ENCODE measurements around the gene ADPRM.

Gene ADPRM

DNA sequence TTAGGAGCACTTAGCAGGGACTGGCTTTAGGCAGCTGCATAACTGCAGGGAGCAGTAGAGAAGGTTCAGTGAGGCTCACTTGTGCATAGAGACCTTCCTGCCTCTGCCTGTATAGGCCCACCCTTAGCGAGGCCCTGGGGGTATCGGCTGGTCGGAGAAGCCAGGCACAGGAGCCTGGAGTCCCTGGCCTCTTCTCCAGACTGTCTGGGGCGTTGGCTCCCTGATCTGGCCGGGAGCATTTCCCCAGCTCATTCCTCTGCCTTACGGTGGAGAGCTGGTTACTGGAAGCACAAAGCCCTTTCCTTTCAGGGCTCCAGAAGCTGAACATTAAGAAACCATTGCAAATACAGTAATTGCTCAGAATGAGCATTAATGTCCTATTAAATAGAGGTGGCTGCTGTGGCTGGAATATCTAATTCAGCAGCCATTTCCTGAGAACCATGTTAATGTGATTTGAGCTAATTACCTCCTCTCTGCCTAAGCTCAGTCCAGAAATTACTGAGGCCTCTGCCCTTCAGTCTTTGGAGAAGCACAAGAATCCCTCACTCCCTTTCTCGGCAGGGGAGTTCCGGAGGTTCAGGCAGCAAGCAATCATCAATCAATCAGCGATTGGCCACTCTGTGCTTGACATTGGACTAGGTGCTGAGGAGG lies 51.3 kb downstream of the ADPRM start:
- no peak overlapping the region for H2AK5ac ChIP-seq (ENCODE audit: low read length)
- no peak overlapping the region for H3K18ac ChIP-seq (ENCODE audit: low read length)
- no peak overlapping the region for H2BK12ac ChIP-seq (ENCODE audit: low read length)
- H4K91ac ChIP-seq (ENCODE audit: low read depth, low read length) = no peak overlapping the region
- no peaks in the 10 kb centered on the region for H3K4me1 ChIP-seq (ENCODE audit: control insufficient read depth in 1 of 2, insufficient read depth in 2 of 2, low read length in 2 of 2)
- H3K23ac ChIP-seq (ENCODE audit: low read length) = no peak overlapping the region
- H3K9me3 ChIP-seq (ENCODE audit: insufficient read depth, low read depth, low read length) = no peaks in the 10 kb centered on the region
- no peak overlapping the region for H3K14ac ChIP-seq (ENCODE audit: low read length)
- DNase-seq = no peak
- H3K9ac ChIP-seq (ENCODE audit: low read length) = no peak overlapping the region
- H3K4ac ChIP-seq (ENCODE audit: low read depth, low read length) = no peak overlapping the region
- WGBS (ENCODE audit: extremely low coverage, insufficient coverage, insufficient read length) = no CpG with 5 or more reads among the region's 9 CpGs
- H2AFZ ChIP-seq (ENCODE audit: insufficient read depth, low read length, poor library complexity) = no peak overlapping the region
- H2BK5ac ChIP-seq (ENCODE audit: low read depth, low read length, poor library complexity) = no peak overlapping the region
- H3K4me3 ChIP-seq (ENCODE audit: low read depth, low read length) = no peak overlapping the region
- no peak overlapping the region for H3K27ac ChIP-seq (ENCODE audit: low read depth, low read length)
- no peaks in the 10 kb centered on the region for H3K79me2 ChIP-seq (ENCODE audit: control insufficient read depth, insufficient read depth, low read length, poor library complexity)
- no peaks in the 10 kb centered on the region for H3K79me1 ChIP-seq (ENCODE audit: low read length)
- no peak overlapping the region for H4K12ac ChIP-seq (ENCODE audit: low read depth, low read length)
- H3K36me3 ChIP-seq (ENCODE audit: control insufficient read depth in 1 of 2, insufficient read depth in 2 of 2, low read length in 2 of 2) = no peaks in the 10 kb centered on the region
- H3K4me2 ChIP-seq (ENCODE audit: low read length) = no peak overlapping the region
- H4K8ac ChIP-seq (ENCODE audit: low read depth, low read length) = no peak overlapping the region
- H3K27me3 ChIP-seq (ENCODE audit: insufficient read depth, low read length) = no peaks in the 10 kb centered on the region
- H2BK120ac ChIP-seq (ENCODE audit: insufficient read depth, low read length, poor library complexity) = no peak overlapping the region

DNA sequence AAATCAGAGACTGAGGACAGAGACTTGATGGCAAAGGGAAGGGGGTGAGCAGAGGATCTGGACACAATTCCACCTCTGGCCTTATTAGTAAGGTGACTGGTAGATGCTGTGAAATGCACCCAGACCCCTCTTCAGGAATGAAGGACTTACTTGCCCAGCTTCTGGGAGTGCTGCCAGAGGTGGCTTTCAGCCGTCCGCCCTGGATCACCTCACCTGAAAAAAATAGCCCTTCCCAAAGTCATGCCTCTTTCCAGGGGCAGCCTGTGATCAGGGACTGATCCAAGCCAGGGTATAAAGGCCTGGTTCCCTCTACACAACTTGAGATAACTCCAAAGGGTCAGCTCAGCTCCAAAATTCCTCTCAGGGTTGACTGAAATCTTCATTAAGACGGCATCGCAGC lies 52.8 kb downstream of the ADPRM start:
- Histone ChIP-seq H3K27me3 (ENCODE audit: insufficient read depth, low read length) (no peaks in the 10 kb centered on the region), H4K8ac (ENCODE audit: low read depth, low read length) (no peak overlapping the region), H3K79me1 (ENCODE audit: low read length) (no peaks in the 10 kb centered on the region), H2BK120ac (ENCODE audit: insufficient read depth, low read length, poor library complexity) (no peak overlapping the region), H2AK5ac (ENCODE audit: low read length) (no peak overlapping the region), H3K4me2 (ENCODE audit: low read length) (no peak overlapping the region), H2BK5ac (ENCODE audit: low read depth, low read length, poor library complexity) (no peak overlapping the region), H3K14ac (ENCODE audit: low read length) (no peak overlapping the region), H3K9me3 (ENCODE audit: insufficient read depth, low read depth, low read length) (no peaks in the 10 kb centered on the region), H4K91ac (ENCODE audit: low read depth, low read length) (no peak overlapping the region), H2AFZ (ENCODE audit: insufficient read depth, low read length, poor library complexity) (no peak overlapping the region), H2BK12ac (ENCODE audit: low read length) (no peak overlapping the region), H3K27ac (ENCODE audit: low read depth, low read length) (no peak overlapping the region), H3K4me3 (ENCODE audit: low read depth, low read length) (no peak overlapping the region), H3K4me1 (ENCODE audit: control insufficient read depth in 1 of 2, insufficient read depth in 2 of 2, low read length in 2 of 2) (no peaks in the 10 kb centered on the region), H3K18ac (ENCODE audit: low read length) (no peak overlapping the region), H3K79me2 (ENCODE audit: control insufficient read depth, insufficient read depth, low read length, poor library complexity) (no peaks in the 10 kb centered on the region), H3K23ac (ENCODE audit: low read length) (no peak overlapping the region), H3K36me3 (ENCODE audit: control insufficient read depth in 1 of 2, insufficient read depth in 2 of 2, low read length in 2 of 2) (no peaks in the 10 kb centered on the region), H3K9ac (ENCODE audit: low read length) (no peak overlapping the region), H3K4ac (ENCODE audit: low read depth, low read length) (no peak overlapping the region), H4K12ac (ENCODE audit: low read depth, low read length) (no peak overlapping the region)
- no CpG with 5 or more reads among the region's 4 CpGs for WGBS (ENCODE audit: extremely low coverage, insufficient coverage, insufficient read length)
- no peak for DNase-seq

DNA sequence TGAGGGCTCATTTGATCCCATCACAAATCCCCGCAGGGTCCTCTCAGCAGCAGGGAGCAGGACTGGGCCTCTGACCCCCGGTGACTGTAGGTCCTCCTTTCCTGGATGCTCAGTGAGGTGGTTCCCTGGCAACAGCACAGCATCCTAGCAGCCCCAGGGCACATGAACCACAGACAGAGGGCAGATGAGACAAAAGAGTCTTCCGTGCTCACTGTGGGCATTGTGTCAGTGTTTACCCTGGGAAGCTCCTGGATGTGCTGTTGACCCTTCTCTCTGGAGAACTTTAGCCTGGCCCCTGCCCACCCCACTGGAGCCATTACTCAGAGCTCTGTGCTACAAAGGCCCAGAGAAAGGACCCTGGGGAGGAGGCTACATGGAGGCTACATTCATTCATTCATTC lies 54.2 kb downstream of the ADPRM start:
- Histone ChIP-seq H3K23ac (ENCODE audit: low read length) (no peak overlapping the region), H3K4me1 (ENCODE audit: control insufficient read depth in 1 of 2, insufficient read depth in 2 of 2, low read length in 2 of 2) (peaks cover 0 to 2% of the 10 kb centered on the region in 2 experiments), H3K27ac (ENCODE audit: low read depth, low read length) (no peak overlapping the region), H2AFZ (ENCODE audit: insufficient read depth, low read length, poor library complexity) (no peak overlapping the region), H3K14ac (ENCODE audit: low read length) (no peak overlapping the region), H2BK12ac (ENCODE audit: low read length) (no peak overlapping the region), H2BK120ac (ENCODE audit: insufficient read depth, low read length, poor library complexity) (no peak overlapping the region), H3K4me2 (ENCODE audit: low read length) (no peak overlapping the region), H2AK5ac (ENCODE audit: low read length) (no peak overlapping the region), H4K8ac (ENCODE audit: low read depth, low read length) (no peak overlapping the region), H3K36me3 (ENCODE audit: control insufficient read depth in 1 of 2, insufficient read depth in 2 of 2, low read length in 2 of 2) (no peaks in the 10 kb centered on the region), H2BK5ac (ENCODE audit: low read depth, low read length, poor library complexity) (no peak overlapping the region), H3K27me3 (ENCODE audit: insufficient read depth, low read length) (no peaks in the 10 kb centered on the region), H3K79me2 (ENCODE audit: control insufficient read depth, insufficient read depth, low read length, poor library complexity) (no peaks in the 10 kb centered on the region), H3K9ac (ENCODE audit: low read length) (no peak overlapping the region), H4K91ac (ENCODE audit: low read depth, low read length) (no peak overlapping the region), H3K4ac (ENCODE audit: low read depth, low read length) (no peak overlapping the region), H3K9me3 (ENCODE audit: insufficient read depth, low read depth, low read length) (no peaks in the 10 kb centered on the region), H3K18ac (ENCODE audit: low read length) (no peak overlapping the region), H4K12ac (ENCODE audit: low read depth, low read length) (no peak overlapping the region), H3K79me1 (ENCODE audit: low read length) (no peaks in the 10 kb centered on the region), H3K4me3 (ENCODE audit: low read depth, low read length) (no peak overlapping the region)
- DNase-seq = no peak
- no CpG with 5 or more reads among the region's 3 CpGs for WGBS (ENCODE audit: extremely low coverage, insufficient coverage, insufficient read length)

DNA sequence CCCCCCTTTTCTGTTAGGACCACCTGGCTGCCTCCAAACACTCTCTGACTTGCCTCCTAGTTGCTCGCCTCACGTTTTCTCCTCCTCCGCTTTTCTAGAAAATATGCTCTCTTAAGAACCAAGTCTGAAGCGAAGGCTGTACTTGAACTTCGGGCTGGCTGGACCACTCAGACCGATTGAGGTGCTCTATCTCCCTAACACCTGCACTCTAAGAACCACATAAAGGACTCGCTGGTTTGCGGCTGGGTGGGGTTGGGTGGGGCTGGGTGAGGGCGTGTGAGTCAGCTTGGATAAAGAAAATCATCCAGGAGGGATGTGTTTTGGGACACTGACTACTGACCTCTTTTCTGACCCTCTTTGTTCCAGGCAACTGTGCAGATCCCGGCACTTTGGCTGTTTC lies 55.3 kb downstream of the ADPRM start:
- Histone ChIP-seq H3K9ac (ENCODE audit: low read length) (no peak overlapping the region), H2AFZ (ENCODE audit: insufficient read depth, low read length, poor library complexity) (no peak overlapping the region), H4K8ac (ENCODE audit: low read depth, low read length) (no peak overlapping the region), H3K18ac (ENCODE audit: low read length) (no peak overlapping the region), H3K9me3 (ENCODE audit: insufficient read depth, low read depth, low read length) (no peaks in the 10 kb centered on the region), H2BK120ac (ENCODE audit: insufficient read depth, low read length, poor library complexity) (no peak overlapping the region), H3K4ac (ENCODE audit: low read depth, low read length) (no peak overlapping the region), H3K79me1 (ENCODE audit: low read length) (no peaks in the 10 kb centered on the region), H3K14ac (ENCODE audit: low read length) (no peak overlapping the region), H2AK5ac (ENCODE audit: low read length) (no peak overlapping the region), H3K23ac (ENCODE audit: low read length) (no peak overlapping the region), H3K79me2 (ENCODE audit: control insufficient read depth, insufficient read depth, low read length, poor library complexity) (no peaks in the 10 kb centered on the region), H2BK5ac (ENCODE audit: low read depth, low read length, poor library complexity) (no peak overlapping the region), H4K12ac (ENCODE audit: low read depth, low read length) (no peak overlapping the region), H3K4me3 (ENCODE audit: low read depth, low read length) (no peak overlapping the region), H3K27ac (ENCODE audit: low read depth, low read length) (no peak overlapping the region), H4K91ac (ENCODE audit: low read depth, low read length) (no peak overlapping the region), H3K36me3 (ENCODE audit: control insufficient read depth in 1 of 2, insufficient read depth in 2 of 2, low read length in 2 of 2) (no peaks in the 10 kb centered on the region), H2BK12ac (ENCODE audit: low read length) (no peak overlapping the region), H3K27me3 (ENCODE audit: insufficient read depth, low read length) (no peaks in the 10 kb centered on the region), H3K4me2 (ENCODE audit: low read length) (no peak overlapping the region), H3K4me1 (ENCODE audit: control insufficient read depth in 1 of 2, insufficient read depth in 2 of 2, low read length in 2 of 2) (peaks cover 0 to 2% of the 10 kb centered on the region in 2 experiments)
- DNase-seq = no peak
- WGBS (ENCODE audit: extremely low coverage, insufficient coverage, insufficient read length) = no CpG with 5 or more reads among the region's 10 CpGs

Measured in trophoblast cell (in vitro differentiated cells and primary cell).